ENCODE results near the gene PACS1. TPM values are rescaled to one million over a fixed set of nuclear protein-coding genes. Genes with fewer than 3 reads are reported as not detected.
A peak's percentile ranks its signal among the peaks of the same experiment; 100 is the strongest.

Gene PACS1
- polyA plus RNA-seq, 3 donors, result 8.1 to 36.8 (median 12.4) TPM

GRCh38 chr11:66290330-66290621 lies 220.2 kb downstream of the PACS1 start:
- Mint-ChIP-seq H3K9me3 (peaks cover 0 to 7% (median 4%) of the 10 kb centered on the region in 7 donors), H3K4me3 (peak overlapping the region in 1 of 2 donors; percentile 94), H3K36me3 (peaks cover 4 to 12% of the 10 kb centered on the region in 2 donors), H3K27ac (peak overlapping the region in 1 of 7 donors; percentile 23), H3K4me1 (peaks cover 36% of the 10 kb centered on the region), H3K27me3 (ENCODE audit: low read depth in 3 of 3) (peaks cover 33 to 49% (median 38%) of the 10 kb centered on the region in 3 donors)
- Histone ChIP-seq H4K20me1 (ENCODE audit: insufficient read depth, low read length) (peaks cover 6% of the 10 kb centered on the region), H3K4me2 (replicated peaks; ENCODE audit: extremely low read depth, low read length, poor library complexity, severe bottlenecking) (no peak overlapping the region), H2AFZ (ENCODE audit: insufficient read depth, low read depth, low read length, poor library complexity, severe bottlenecking) (no peak overlapping the region), H3K27me3 (ENCODE audit: control insufficient read depth in 2 of 2, insufficient read depth in 2 of 2, low read length in 2 of 2) (peaks cover 24 to 44% of the 10 kb centered on the region in 2 donors), H3K36me3 (replicated peaks in 1 of 2; ENCODE audit: control insufficient read depth in 1 of 2, insufficient read depth in 2 of 2, low read length in 2 of 2) (peaks cover 2% of the 10 kb centered on the region in 2 donors), H3K27ac (ENCODE audit: low read depth in 1 of 2, low read length in 2 of 2) (no peak overlapping the region), H3K4me3 (replicated peaks in 1 of 3; ENCODE audit: low read depth in 2 of 3, low read length in 3 of 3) (no peak overlapping the region), H3K9me3 (replicated peaks in 1 of 2; ENCODE audit: control insufficient read depth in 1 of 2, insufficient read depth in 1 of 2, low read length in 2 of 2) (peaks cover 0 to 11% of the 10 kb centered on the region in 2 donors), H3K9ac (ENCODE audit: insufficient read depth, low read length, poor library complexity, severe bottlenecking) (no peak overlapping the region), H3K79me2 (ENCODE audit: insufficient read depth, low read length) (no peaks in the 10 kb centered on the region), H3K4me1 (ENCODE audit: control insufficient read depth in 1 of 2, insufficient read depth in 2 of 2, low read length in 2 of 2) (peaks cover 37 to 44% of the 10 kb centered on the region in 2 donors)
- DNase-seq, result no peak
- no peak for TF ChIP-seq CTCF (IDR thresholded peaks at IDR 0.05)
- no CpG with 5 or more reads among the region's 2 CpGs for WGBS (ENCODE audit: insufficient coverage)
- intact Hi-C loops (cut with micrococcal nuclease), result no loop called here

- no peak for TF ChIP-seq CTCF (IDR thresholded peaks at IDR 0.05)
- Mint-ChIP-seq H3K27ac (no peak overlapping the region), H3K9me3 (peaks cover 0 to 7% (median 4%) of the 10 kb centered on the region in 7 donors), H3K4me3 (peak overlapping the region; percentile 37 to 94), H3K36me3 (peaks cover 4 to 9% of the 10 kb centered on the region in 2 donors), H3K27me3 (ENCODE audit: low read depth in 3 of 3) (peaks cover 36 to 49% (median 39%) of the 10 kb centered on the region in 3 donors), H3K4me1 (peaks cover 36% of the 10 kb centered on the region)
- H4K20me1 ChIP-seq (ENCODE audit: insufficient read depth, low read length), result no peaks in the 10 kb centered on the region
- H3K4me1 ChIP-seq (ENCODE audit: control insufficient read depth in 1 of 2, insufficient read depth in 2 of 2, low read length in 2 of 2), result peaks cover 37 to 44% of the 10 kb centered on the region in 2 donors
- H3K27me3 ChIP-seq (ENCODE audit: control insufficient read depth in 2 of 2, insufficient read depth in 2 of 2, low read length in 2 of 2), result peaks cover 24 to 44% of the 10 kb centered on the region in 2 donors
- no peak overlapping the region for H3K27ac ChIP-seq (ENCODE audit: low read depth in 1 of 2, low read length in 2 of 2)
- peak overlapping the region in 1 of 3 experiments; percentile 66 for H3K4me3 ChIP-seq (replicated peaks in 1 of 3; ENCODE audit: low read depth in 2 of 3, low read length in 3 of 3)
- peaks cover 0 to 11% of the 10 kb centered on the region in 2 donors for H3K9me3 ChIP-seq (replicated peaks in 1 of 2; ENCODE audit: control insufficient read depth in 1 of 2, insufficient read depth in 1 of 2, low read length in 2 of 2)
- no peaks in the 10 kb centered on the region for H3K36me3 ChIP-seq (replicated peaks in 1 of 2; ENCODE audit: control insufficient read depth in 1 of 2, insufficient read depth in 2 of 2, low read length in 2 of 2)
- WGBS (ENCODE audit: insufficient coverage), result 7% methylated on average over 13 of the region's 16 CpGs
- intact Hi-C loops (cut with micrococcal nuclease), result no loop called here
- peak overlapping the region; percentile 73 for H3K4me2 ChIP-seq (replicated peaks; ENCODE audit: extremely low read depth, low read length, poor library complexity, severe bottlenecking)
- no peak for DNase-seq
- H3K79me2 ChIP-seq (ENCODE audit: insufficient read depth, low read length), result no peaks in the 10 kb centered on the region
- no peak overlapping the region for H2AFZ ChIP-seq (ENCODE audit: insufficient read depth, low read depth, low read length, poor library complexity, severe bottlenecking)
- H3K9ac ChIP-seq (ENCODE audit: insufficient read depth, low read length, poor library complexity, severe bottlenecking), result no peak overlapping the region
These were observed 221.2 kb downstream of the PACS1 start for GRCh38 chr11:66291303-66291705.
